Natural killer cell (primary cell): ENCODE results near the gene GNB1L. TPM values are rescaled to one million over a fixed set of nuclear protein-coding genes. Genes with fewer than 3 reads are reported as not detected.

Source experiments
- ATAC-seq, 3 donors: fragments of 150-1000 bp in 2 of 3; fragments of 200-7000 bp in 1 of 3; cut with Tn5 transposase; 1 replicate in 1 of 3; 2 replicates in 2 of 3; pipeline ENCODE4 v1.10.0; 2021; ENCODE audit warnings: mild to moderate bottlenecking in 2 of 3, moderate library complexity in 2 of 3
- DNase-seq, 2 donors: peaks; one replicate each; pipeline versions ENCODE4 v3.0.0 to v3.0.0-alpha.2; 2013 to 2021; ENCODE audit warnings: mixed read lengths in 1 of 2
- H3K27ac ChIP-seq: one replicate; pipeline ENCODE4 v1.5.1; 2013; ENCODE audit warnings: mild to moderate bottlenecking, low read length
- H3K27me3 ChIP-seq: one replicate; pipeline ENCODE4 v1.6.1; 2013; ENCODE audit warnings: low read length; ENCODE audit not compliant: control insufficient read depth, insufficient read depth
- H3K36me3 ChIP-seq: one replicate; pipeline ENCODE4 v1.6.1; 2013; ENCODE audit warnings: low read length; ENCODE audit not compliant: control insufficient read depth, insufficient read depth
- H3K4me1 ChIP-seq: one replicate; pipeline ENCODE4 v1.6.1; 2013; ENCODE audit warnings: low read length; ENCODE audit not compliant: control insufficient read depth, insufficient read depth
- H3K4me3 ChIP-seq: one replicate; pipeline ENCODE4 v1.5.1; 2013; ENCODE audit warnings: low read length
- H3K9me3 ChIP-seq: one replicate; pipeline ENCODE4 v1.6.1; 2013; ENCODE audit warnings: low read length; ENCODE audit not compliant: control insufficient read depth, insufficient read depth
- H3K27ac Mint-ChIP-seq, 2 donors: one replicate each; pipeline ENCODE4 v1.8.0; 2022; ENCODE audit warnings: mild to moderate bottlenecking in 2 of 2, mixed read lengths in 2 of 2, moderate library complexity in 1 of 2
- H3K27me3 Mint-ChIP-seq, 2 donors: one replicate each; pipeline ENCODE4 v1.8.0; 2022; ENCODE audit warnings: low read depth in 2 of 2, mixed read lengths in 2 of 2
- H3K36me3 Mint-ChIP-seq: one replicate; pipeline ENCODE4 v1.8.0; 2022; ENCODE audit warnings: mixed read lengths
- H3K4me1 Mint-ChIP-seq, 2 donors: one replicate each; pipeline ENCODE4 v1.8.0; 2022; ENCODE audit warnings: mixed read lengths in 2 of 2
- H3K4me3 Mint-ChIP-seq: one replicate; pipeline ENCODE4 v1.8.0; 2022; ENCODE audit warnings: mild to moderate bottlenecking, moderate library complexity, mixed read lengths
- H3K9me3 Mint-ChIP-seq, 2 donors: one replicate each; pipeline ENCODE4 v1.8.0; 2022; ENCODE audit warnings: mixed read lengths in 2 of 2
- CTCF ChIP-seq: fragments of 200-600 bp; IDR thresholded peaks from one replicate; pipeline ENCODE4 v1.8.0; 2022; ENCODE audit warnings: antibody characterized with exemption
- WGBS: methylation state at CpG from one replicate; pipeline ENCODE4 v1.1.7; 2013; ENCODE audit warnings: missing lambda C conversion rate; ENCODE audit not compliant: insufficient coverage; 5-methylcytosine and 5-hydroxymethylcytosine counted together
- intact Hi-C: fragments of 100-400 bp; cut with micrococcal nuclease; formaldehyde crosslinking; loops from one replicate; pipeline ENCODE4 v1.14.2; 2022
- total RNA-seq, 4 donors: library from RNA; stranded (reverse); fragments of 120-200 nt in 1 of 4; gene quantifications; one replicate each; pipeline versions ENCODE4 v1.2.3 to v1.2.4, GENCODE V29; 2013 to 2022

Gene GNB1L
- total RNA-seq, 3 donors from 2014 or later (not counting 1 experiment from before 2014, with no cell fraction given) = 5.1 to 5.3 (median 5.3) TPM

DNA sequence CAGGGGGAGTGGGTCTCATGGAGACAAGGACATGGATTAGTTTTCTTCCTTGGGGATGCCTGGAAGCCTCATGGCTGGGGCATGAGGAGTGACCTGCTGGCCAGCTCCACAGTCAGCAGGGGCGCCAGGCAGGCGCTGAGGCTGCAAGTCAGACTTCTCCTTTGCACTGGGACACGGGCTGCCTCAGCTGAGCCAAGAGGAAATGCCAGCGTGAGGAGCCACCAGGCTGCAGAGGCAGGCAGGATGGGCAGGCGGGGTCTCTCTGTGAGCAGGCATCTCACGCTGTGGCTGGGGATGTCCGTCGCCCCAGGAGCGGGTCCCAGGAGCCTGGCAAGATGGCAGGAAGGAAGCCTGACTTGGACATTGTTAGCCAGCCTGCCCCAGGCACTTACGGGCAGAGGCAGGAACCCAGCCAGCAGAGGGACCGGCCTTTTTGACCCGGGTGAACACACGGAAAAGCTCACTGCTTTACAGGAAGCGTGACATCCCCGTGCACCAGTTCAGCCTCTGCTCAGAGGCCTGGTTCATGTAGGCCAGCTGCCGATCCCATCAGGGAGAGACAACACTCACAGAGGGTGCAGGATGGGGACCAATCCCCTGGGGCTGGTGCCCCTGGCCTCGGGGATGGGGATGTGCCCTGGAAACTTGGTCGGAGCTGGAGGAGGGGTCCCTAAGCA, 10.2 kb downstream of the GNB1L start:
- no peak overlapping the region for H3K4me3 ChIP-seq

DNA sequence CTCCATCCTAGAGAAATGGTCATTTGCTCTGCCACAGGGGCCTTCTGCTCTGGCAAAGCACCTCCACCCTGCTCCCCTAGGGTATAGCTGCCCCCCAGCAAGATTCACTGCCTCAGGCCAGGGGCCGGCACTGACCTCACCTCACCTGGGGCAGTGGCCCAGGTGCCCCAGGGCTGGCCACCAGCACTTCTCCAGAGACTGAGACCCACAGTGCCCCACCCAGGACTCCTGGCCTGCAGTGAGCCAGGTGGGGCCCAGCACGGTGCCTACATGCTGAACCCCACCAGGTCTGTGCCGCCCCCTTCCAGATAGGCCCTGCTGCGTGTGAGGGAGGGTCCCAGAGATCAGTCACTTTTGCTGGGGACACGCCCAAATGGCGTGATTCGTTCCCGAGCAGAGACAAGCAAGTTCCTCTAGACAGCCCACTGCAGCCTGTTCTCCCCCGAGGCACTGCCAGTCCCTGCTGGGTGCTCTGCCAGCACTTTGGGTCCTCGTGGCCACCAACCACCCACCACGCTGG, 10.8 kb downstream of the GNB1L start:
- peak overlapping the region in 1 of 2 donors; percentile 58 for H3K27ac Mint-ChIP-seq
- no peak for ATAC-seq
- H3K9me3 ChIP-seq = no peaks in the 10 kb centered on the region
- H3K4me1 ChIP-seq = peaks cover 18% of the 10 kb centered on the region
- H3K4me1 Mint-ChIP-seq = peaks cover 0 to 7% of the 10 kb centered on the region in 2 donors
- H3K4me3 ChIP-seq = no peak overlapping the region
- intact Hi-C loops = no loop called here
- no peaks in the 10 kb centered on the region for H3K27me3 Mint-ChIP-seq
- no peaks in the 10 kb centered on the region for H3K36me3 Mint-ChIP-seq
- WGBS = 73% methylated on average over 11 of the region's 11 CpGs
- H3K4me3 Mint-ChIP-seq = no peak overlapping the region
- no peak overlapping the region for H3K27ac ChIP-seq
- DNase-seq = no peak
- no peaks in the 10 kb centered on the region for H3K9me3 Mint-ChIP-seq
- no peaks in the 10 kb centered on the region for H3K27me3 ChIP-seq
- H3K36me3 ChIP-seq = no peaks in the 10 kb centered on the region
- no peak for TF ChIP-seq CTCF

More for the DNA sequence above, 10.2 kb downstream of the GNB1L start:
- peak in 1 of 2 donors; percentile 55 for DNase-seq
- H3K27me3 Mint-ChIP-seq = no peaks in the 10 kb centered on the region
- H3K27ac Mint-ChIP-seq = peak overlapping the region in 1 of 2 donors; percentile 58
- no peaks in the 10 kb centered on the region for H3K36me3 Mint-ChIP-seq
- H3K36me3 ChIP-seq = no peaks in the 10 kb centered on the region
- no peak overlapping the region for H3K4me3 Mint-ChIP-seq
- H3K4me1 Mint-ChIP-seq = peaks cover 0 to 7% of the 10 kb centered on the region in 2 donors
- 29% methylated on average over 18 of the region's 18 CpGs for WGBS
- no peaks in the 10 kb centered on the region for H3K9me3 Mint-ChIP-seq
- H3K27me3 ChIP-seq = no peaks in the 10 kb centered on the region
- no peak overlapping the region for H3K27ac ChIP-seq
- ATAC-seq = peak in 1 of 3 donors; percentile 34
- no peaks in the 10 kb centered on the region for H3K9me3 ChIP-seq
- peaks cover 18% of the 10 kb centered on the region for H3K4me1 ChIP-seq
- intact Hi-C loops = no loop called here
- TF ChIP-seq CTCF = no peak

DNA sequence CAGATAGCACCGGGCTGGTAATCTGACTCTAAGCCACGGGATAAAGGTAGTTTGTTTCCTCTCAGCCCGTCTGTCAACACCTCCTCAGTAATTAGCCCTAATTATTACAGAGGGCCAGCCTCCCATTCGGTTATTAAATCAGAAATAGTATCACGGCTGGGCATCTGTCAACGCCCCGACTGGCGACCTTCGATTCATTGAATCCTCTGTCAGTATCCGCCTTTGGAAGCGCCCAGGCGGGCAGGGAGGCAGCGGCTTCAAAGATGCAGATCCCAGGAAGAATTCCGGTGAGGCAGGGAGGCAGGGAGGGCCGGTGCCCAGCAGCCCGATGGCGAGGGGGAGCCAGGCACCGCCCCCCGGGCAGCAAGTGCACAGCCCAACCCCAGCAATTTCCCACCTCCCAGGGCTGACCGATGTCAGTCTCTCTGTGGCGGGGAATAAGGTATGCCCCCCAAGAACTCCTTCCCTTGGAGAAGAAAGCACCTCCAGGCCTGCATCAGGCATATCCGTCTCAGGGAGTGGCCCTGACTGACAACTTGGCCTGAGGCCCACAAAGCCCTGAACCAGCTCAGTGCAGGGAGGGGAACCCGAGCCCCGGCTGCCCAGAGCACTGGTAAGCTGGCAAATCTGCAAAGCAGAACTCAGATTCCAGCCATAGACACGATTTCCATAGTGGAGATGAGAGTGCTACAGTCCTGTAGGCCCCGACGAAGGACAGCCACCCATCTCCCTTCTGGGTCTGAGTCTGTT, 11.4 kb downstream of the GNB1L start:
- no peak for TF ChIP-seq CTCF
- H3K4me3 ChIP-seq = no peak overlapping the region
- Mint-ChIP-seq H3K4me1 (peaks cover 0 to 7% of the 10 kb centered on the region in 2 donors), H3K4me3 (no peak overlapping the region), H3K36me3 (no peaks in the 10 kb centered on the region), H3K9me3 (no peaks in the 10 kb centered on the region), H3K27ac (no peak overlapping the region), H3K27me3 (no peaks in the 10 kb centered on the region)
- 96% methylated on average over 27 of the region's 27 CpGs for WGBS
- intact Hi-C loops = no loop called here
- ATAC-seq (no peak), DNase-seq (no peak)
- H3K27me3 ChIP-seq = no peaks in the 10 kb centered on the region
- H3K27ac ChIP-seq = no peak overlapping the region
- peaks cover 18% of the 10 kb centered on the region for H3K4me1 ChIP-seq
- no peaks in the 10 kb centered on the region for H3K9me3 ChIP-seq
- no peaks in the 10 kb centered on the region for H3K36me3 ChIP-seq
